ENCODE data around the gene COLGALT1. TPM values are rescaled to one million over a fixed set of nuclear protein-coding genes. Genes with fewer than 3 reads are reported as not detected.

COLGALT1 gene
- polyA plus RNA-seq, 2 of the 4 experiments (the other 2 are of a cell fraction) = 57.1 to 64.4 TPM

DNA sequence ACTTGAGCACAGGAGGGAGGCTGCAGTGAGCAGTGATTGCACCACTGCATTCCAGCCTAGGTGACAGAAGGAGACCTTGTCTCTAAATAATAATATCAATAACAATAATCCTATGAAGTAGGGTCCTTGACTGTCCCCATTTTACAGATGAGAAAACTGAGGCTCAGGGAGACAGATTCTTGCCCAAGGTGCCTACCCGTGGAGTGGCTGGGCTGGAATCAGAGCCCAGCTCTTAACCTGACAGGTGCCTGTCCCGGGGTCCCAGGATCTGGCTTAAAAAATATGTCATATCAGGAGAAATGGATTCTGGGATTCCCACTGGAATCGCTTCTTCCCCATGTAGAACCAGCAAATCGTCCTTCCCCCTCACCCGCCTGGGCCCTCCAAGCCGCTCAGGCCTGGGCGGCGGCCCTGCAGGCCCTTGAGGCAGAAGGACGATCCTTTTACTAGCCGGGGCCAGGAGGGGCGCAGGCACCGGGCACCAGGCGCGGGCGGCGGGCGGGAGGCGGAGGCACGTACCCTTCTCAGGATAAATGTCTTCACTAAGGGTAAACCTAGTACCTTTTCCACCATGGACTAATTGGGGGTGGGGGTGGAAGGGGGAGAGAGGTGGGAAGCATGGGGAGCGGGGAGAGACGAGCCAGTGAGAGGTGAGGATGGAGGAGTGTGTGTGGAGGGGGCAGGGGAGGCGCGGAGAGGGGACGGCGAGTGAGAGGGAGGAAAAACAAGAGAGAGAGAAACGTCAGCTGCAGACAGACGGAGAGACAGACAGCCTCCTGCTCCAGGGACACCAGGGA lies 60.6 kb downstream of the COLGALT1 start:
- FAIRE-seq = no peak
- no peak for ATAC-seq
- H3K27ac ChIP-seq = no peak overlapping the region
- no peak overlapping the region for H3K4me3 ChIP-seq
- no peak for DNase-seq (ENCODE audit: low read depth in 1 of 2, low spot score in 1 of 2)
- no peak for TF ChIP-seq POLR2AphosphoS2 (conservative IDR thresholded peaks at IDR 0.05; ENCODE audit: low read length)
- 81% methylated on average over 20 of the region's 27 CpGs for WGBS (ENCODE audit: missing lambda C conversion rate)
- CTCF ChIA-PET = interaction anchor here (1.0 kb wide), 1 partner anchor 9 kb away, joined by 3 read pairs; no protein-coding TSS in a partner anchor
- POLR2A ChIA-PET = no interaction called here
- H3K9me3 ChIP-seq = no peaks in the 10 kb centered on the region
- H3K4me1 ChIP-seq = peaks cover 5% of the 10 kb centered on the region; the same call in 1 of the 3 replicates
- no peak overlapping the region for H3K4me2 ChIP-seq

DNA sequence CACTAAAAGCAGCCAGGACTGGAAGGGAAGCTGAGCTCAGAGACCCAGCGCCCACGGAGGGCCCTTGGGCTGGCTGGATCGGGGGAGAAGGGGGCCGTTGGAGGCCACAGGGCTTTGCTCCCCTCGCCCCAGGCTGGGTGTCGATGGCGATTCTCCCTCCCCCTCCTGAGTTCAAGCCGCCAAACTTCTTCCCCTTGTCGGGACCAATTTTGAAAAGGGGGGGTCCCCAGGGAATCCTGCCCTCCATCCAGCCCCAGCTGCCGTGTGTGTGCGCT lies 61.2 kb downstream of the COLGALT1 start:
- WGBS (ENCODE audit: missing lambda C conversion rate) = 72% methylated on average over 4 of the region's 11 CpGs
- Histone ChIP-seq H3K4me2 (no peak overlapping the region), H3K27ac (0 out of 6 replicates have a peak overlapping the region, but pooled peaks of 1 of the 2 experiments have one; percentile 21), H3K9me3 (no peaks in the 10 kb centered on the region), H3K4me3 (no peak overlapping the region), H3K4me1 (peaks cover 5% of the 10 kb centered on the region; the same call in 1 of the 3 replicates)
- ChIA-PET CTCF (interaction anchor here (1.0 kb wide), 1 partner anchor 10 kb away, joined by 3 read pairs; no protein-coding TSS in a partner anchor), POLR2A (no interaction called here)
- FAIRE-seq (no peak), ATAC-seq (no peak), DNase-seq (ENCODE audit: low read depth in 1 of 2, low spot score in 1 of 2) (no peak)
- TF ChIP-seq, protein P1, sequence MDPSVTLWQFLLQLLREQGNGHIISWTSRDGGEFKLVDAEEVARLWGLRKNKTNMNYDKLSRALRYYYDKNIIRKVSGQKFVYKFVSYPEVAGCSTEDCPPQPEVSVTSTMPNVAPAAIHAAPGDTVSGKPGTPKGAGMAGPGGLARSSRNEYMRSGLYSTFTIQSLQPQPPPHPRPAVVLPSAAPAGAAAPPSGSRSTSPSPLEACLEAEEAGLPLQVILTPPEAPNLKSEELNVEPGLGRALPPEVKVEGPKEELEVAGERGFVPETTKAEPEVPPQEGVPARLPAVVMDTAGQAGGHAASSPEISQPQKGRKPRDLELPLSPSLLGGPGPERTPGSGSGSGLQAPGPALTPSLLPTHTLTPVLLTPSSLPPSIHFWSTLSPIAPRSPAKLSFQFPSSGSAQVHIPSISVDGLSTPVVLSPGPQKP (IDR thresholded peaks at IDR 0.05; ENCODE audit: low read depth, low read length) = no peak
- TF ChIP-seq, protein P2, sequence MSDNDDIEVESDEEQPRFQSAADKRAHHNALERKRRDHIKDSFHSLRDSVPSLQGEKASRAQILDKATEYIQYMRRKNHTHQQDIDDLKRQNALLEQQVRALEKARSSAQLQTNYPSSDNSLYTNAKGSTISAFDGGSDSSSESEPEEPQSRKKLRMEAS (IDR thresholded peaks at IDR 0.05) = no peak
- TF ChIP-seq, protein P3, sequence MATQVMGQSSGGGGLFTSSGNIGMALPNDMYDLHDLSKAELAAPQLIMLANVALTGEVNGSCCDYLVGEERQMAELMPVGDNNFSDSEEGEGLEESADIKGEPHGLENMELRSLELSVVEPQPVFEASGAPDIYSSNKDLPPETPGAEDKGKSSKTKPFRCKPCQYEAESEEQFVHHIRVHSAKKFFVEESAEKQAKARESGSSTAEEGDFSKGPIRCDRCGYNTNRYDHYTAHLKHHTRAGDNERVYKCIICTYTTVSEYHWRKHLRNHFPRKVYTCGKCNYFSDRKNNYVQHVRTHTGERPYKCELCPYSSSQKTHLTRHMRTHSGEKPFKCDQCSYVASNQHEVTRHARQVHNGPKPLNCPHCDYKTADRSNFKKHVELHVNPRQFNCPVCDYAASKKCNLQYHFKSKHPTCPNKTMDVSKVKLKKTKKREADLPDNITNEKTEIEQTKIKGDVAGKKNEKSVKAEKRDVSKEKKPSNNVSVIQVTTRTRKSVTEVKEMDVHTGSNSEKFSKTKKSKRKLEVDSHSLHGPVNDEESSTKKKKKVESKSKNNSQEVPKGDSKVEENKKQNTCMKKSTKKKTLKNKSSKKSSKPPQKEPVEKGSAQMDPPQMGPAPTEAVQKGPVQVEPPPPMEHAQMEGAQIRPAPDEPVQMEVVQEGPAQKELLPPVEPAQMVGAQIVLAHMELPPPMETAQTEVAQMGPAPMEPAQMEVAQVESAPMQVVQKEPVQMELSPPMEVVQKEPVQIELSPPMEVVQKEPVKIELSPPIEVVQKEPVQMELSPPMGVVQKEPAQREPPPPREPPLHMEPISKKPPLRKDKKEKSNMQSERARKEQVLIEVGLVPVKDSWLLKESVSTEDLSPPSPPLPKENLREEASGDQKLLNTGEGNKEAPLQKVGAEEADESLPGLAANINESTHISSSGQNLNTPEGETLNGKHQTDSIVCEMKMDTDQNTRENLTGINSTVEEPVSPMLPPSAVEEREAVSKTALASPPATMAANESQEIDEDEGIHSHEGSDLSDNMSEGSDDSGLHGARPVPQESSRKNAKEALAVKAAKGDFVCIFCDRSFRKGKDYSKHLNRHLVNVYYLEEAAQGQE (IDR thresholded peaks at IDR 0.05) = no peak
- no peak for TF ChIP-seq PHF8 (IDR thresholded peaks at IDR 0.05; ENCODE audit: borderline replicate concordance, low read depth)
- no peak for TF ChIP-seq POLR2AphosphoS2 (conservative IDR thresholded peaks at IDR 0.05; ENCODE audit: low read length)
- TF ChIP-seq RCOR1 (IDR thresholded peaks at IDR 0.05; ENCODE audit: low read depth, low read length) = no peak
- TF ChIP-seq ZC3H11A (IDR thresholded peaks at IDR 0.05) = no peak
- no peak for TF ChIP-seq ZSCAN20 (CRISPR knock-in tag; IDR thresholded peaks at IDR 0.05)
- no peak for TF ChIP-seq HOXA7 (CRISPR knock-in tag; IDR thresholded peaks at IDR 0.05)
- TF ChIP-seq, protein P4, sequence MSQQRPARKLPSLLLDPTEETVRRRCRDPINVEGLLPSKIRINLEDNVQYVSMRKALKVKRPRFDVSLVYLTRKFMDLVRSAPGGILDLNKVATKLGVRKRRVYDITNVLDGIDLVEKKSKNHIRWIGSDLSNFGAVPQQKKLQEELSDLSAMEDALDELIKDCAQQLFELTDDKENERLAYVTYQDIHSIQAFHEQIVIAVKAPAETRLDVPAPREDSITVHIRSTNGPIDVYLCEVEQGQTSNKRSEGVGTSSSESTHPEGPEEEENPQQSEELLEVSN (IDR thresholded peaks at IDR 0.05; ENCODE audit: borderline replicate concordance, low read depth) = no peak
- TF ChIP-seq BHLHE40 (IDR thresholded peaks at IDR 0.05; ENCODE audit: low read depth, low read length) = no peak
- no peak for TF ChIP-seq ZNF302 (CRISPR knock-in tag; IDR thresholded peaks at IDR 0.05)
- no peak for TF ChIP-seq NPAS2 (CRISPR knock-in tag; IDR thresholded peaks at IDR 0.05; ENCODE audit: borderline replicate concordance)
- TF ChIP-seq MYC (IDR thresholded peaks at IDR 0.05; ENCODE audit: borderline replicate concordance, low read length) = no peak
- no peak for TF ChIP-seq SREBF2 (IDR thresholded peaks at IDR 0.05)
